ENCODE results near the gene NCOA7. TPM values are rescaled to one million over a fixed set of nuclear protein-coding genes. Genes with fewer than 3 reads are reported as not detected.

The NCOA7 gene
- total RNA-seq, 1 experiment from 2014 or later: 9.4 TPM

DNA sequence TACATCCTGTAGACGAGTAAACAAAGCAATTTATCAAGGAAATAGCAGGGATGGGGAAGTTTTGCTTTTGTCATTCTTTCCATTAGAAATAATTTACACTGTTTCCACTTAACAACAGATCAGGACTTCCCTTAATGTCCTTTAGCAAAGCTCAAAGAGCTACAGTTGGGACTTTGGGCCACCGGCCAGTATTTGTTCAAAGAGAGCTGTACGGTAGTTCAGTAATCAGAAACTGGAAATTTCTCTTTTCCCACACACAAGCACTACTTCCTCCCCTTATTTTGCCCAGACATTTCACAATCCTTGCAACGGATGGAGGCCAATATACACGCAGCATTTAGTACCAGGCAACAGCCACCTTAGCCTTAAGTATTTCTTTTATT, 153.7 kb downstream of the NCOA7 start:
- no CpG with 5 or more reads among the region's 5 CpGs for WGBS (ENCODE audit: extremely low coverage, insufficient read length, low lambda C conversion rate)
- TF ChIP-seq, protein P1, sequence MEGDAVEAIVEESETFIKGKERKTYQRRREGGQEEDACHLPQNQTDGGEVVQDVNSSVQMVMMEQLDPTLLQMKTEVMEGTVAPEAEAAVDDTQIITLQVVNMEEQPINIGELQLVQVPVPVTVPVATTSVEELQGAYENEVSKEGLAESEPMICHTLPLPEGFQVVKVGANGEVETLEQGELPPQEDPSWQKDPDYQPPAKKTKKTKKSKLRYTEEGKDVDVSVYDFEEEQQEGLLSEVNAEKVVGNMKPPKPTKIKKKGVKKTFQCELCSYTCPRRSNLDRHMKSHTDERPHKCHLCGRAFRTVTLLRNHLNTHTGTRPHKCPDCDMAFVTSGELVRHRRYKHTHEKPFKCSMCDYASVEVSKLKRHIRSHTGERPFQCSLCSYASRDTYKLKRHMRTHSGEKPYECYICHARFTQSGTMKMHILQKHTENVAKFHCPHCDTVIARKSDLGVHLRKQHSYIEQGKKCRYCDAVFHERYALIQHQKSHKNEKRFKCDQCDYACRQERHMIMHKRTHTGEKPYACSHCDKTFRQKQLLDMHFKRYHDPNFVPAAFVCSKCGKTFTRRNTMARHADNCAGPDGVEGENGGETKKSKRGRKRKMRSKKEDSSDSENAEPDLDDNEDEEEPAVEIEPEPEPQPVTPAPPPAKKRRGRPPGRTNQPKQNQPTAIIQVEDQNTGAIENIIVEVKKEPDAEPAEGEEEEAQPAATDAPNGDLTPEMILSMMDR (conservative IDR thresholded peaks at IDR 0.05): no peak
- no peaks in the 10 kb centered on the region for H4K20me1 ChIP-seq (ENCODE audit: control insufficient read depth, insufficient read depth, insufficient read length)
- H2AFZ ChIP-seq (ENCODE audit: low read length): no peak overlapping the region
- H2BK12ac ChIP-seq (ENCODE audit: insufficient read length, low read depth, low read length): no peak overlapping the region
- H3K9ac ChIP-seq (ENCODE audit: extremely low read depth, insufficient read length, low read length): no peak overlapping the region
- peaks cover 4% of the 10 kb centered on the region for H3K27me3 Mint-ChIP-seq (ENCODE audit: low read depth)
- H4K5ac ChIP-seq (ENCODE audit: insufficient read length, low read depth, low read length): no peak overlapping the region
- H3K79me1 ChIP-seq (ENCODE audit: insufficient read depth, low read depth, low read length, poor library complexity, severe bottlenecking): no peaks in the 10 kb centered on the region
- DNase-seq: no peak
- no peaks in the 10 kb centered on the region for H3K9me3 Mint-ChIP-seq
- no peak overlapping the region for H3K27ac Mint-ChIP-seq
- H3T11ph ChIP-seq (ENCODE audit: low read length): no peak overlapping the region
- H3K18ac ChIP-seq (ENCODE audit: insufficient read length, low read depth, low read length): no peak overlapping the region
- no peak overlapping the region for H3K14ac ChIP-seq (ENCODE audit: insufficient read depth, low read length)
- no peaks in the 10 kb centered on the region for H3K23me2 ChIP-seq (ENCODE audit: insufficient read length, low read depth, low read length, poor library complexity, severe bottlenecking)
- no peak overlapping the region for H3K27ac ChIP-seq (ENCODE audit: insufficient read length, low read depth, low read length)
- no peak overlapping the region for H3K4me3 Mint-ChIP-seq
- no peaks in the 10 kb centered on the region for H3K4me1 Mint-ChIP-seq
- H2BK120ac ChIP-seq (ENCODE audit: low read depth, low read length, poor library complexity, severe bottlenecking): no peak overlapping the region
- H3K36me3 Mint-ChIP-seq (ENCODE audit: insufficient read depth in 1 of 3, low read depth in 3 of 3): no peaks in the 10 kb centered on the region
- no peaks in the 10 kb centered on the region for H3K9me3 ChIP-seq (ENCODE audit: control insufficient read depth, low read depth, low read length)
- H3K23ac ChIP-seq (ENCODE audit: insufficient read length, low read depth, low read length): no peak overlapping the region
- H2BK5ac ChIP-seq (ENCODE audit: insufficient read length, low read length): no peak overlapping the region
- H3K4me1 ChIP-seq (ENCODE audit: insufficient read depth, low read length): no peaks in the 10 kb centered on the region
- H3K27me3 ChIP-seq (ENCODE audit: insufficient read depth, low read length): no peaks in the 10 kb centered on the region
- H2AK5ac ChIP-seq (ENCODE audit: insufficient read length, low read length): no peak overlapping the region
- H2BK15ac ChIP-seq (ENCODE audit: low read depth, low read length): no peak overlapping the region
- no peak overlapping the region for H4K91ac ChIP-seq (ENCODE audit: insufficient read length, low read depth, low read length)
- no peak overlapping the region for H3K4ac ChIP-seq (ENCODE audit: low read depth, low read length)
- no peak overlapping the region for H3K56ac ChIP-seq (ENCODE audit: insufficient read length, low read depth, low read length)
- no peaks in the 10 kb centered on the region for H3K79me2 ChIP-seq (ENCODE audit: insufficient read depth, low read length)
- H2BK20ac ChIP-seq (ENCODE audit: low read depth, low read length, poor library complexity, severe bottlenecking): no peak overlapping the region
- no peak overlapping the region for H4K8ac ChIP-seq (replicated peaks; ENCODE audit: insufficient read length, low read depth, low read length)
- no peak overlapping the region for H3K4me2 ChIP-seq (ENCODE audit: insufficient read depth, insufficient read length, low read length)
